Panc1 (cell line): ENCODE results near the gene DDX17.

ENCODE experiments used
- POLR2AphosphoS5 ChIP-seq: IDR thresholded peaks from 2 replicates; pipeline ENCODE4 v1.6.1; 2012; ENCODE audit warnings: mild to moderate bottlenecking, low read depth, low read length, moderate library complexity
- TF ChIP-seq, protein P1 (sequence below): fragments of 450-650 bp; IDR thresholded peaks from 2 replicates; pipeline ENCODE4 v1.5.1; 2017; ENCODE audit warnings: mild to moderate bottlenecking
- TF ChIP-seq, protein P2 (sequence below), 2 experiments: IDR thresholded peaks; 2 replicates each; pipeline ENCODE4 v1.6.1; 2011 to 2012; ENCODE audit warnings: low read depth in 2 of 2, control low read depth in 1 of 2, low read length in 1 of 2, mild to moderate bottlenecking in 1 of 2, moderate library complexity in 1 of 2; ENCODE audit not compliant: insufficient read depth in 1 of 2

DNA sequence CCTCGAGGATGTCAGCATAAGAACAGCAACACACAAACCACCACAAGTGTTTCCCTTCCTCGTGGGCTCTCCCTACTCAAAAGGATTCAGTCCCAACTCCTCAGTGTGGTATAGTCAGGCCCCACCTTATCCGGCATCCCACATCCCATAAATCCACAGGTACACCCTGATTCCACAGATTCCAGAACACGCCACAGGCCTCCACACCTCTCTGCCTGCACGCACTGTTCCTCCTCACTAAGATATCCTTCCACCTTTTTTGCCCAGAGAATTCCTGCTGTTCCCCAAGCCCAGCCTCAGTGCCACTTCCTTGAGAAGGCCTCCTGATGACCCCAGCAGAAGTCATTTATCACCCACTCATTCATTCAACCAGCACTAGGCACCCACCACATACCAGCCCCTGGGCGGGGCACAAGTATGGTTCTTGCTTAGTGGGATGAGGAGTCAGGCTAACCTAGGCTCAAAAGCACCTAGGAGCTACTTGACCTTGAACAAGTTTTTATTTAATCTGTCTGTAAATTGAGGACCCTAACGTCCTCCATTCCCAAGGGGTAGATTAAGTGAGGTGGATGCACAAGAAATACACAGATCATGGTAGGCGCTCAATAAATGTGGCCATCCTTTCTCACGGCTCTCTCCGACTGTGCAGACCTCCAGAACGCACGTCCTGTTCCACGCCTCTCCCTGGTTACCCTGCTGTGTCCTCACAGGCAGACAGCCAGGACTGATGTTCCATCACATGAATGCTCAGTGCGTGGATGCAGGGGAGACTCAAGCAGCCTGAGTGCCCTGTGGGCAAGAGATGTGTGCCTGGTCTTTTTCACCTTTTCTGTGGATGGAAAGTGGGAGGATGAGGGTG lies 49.0 kb downstream of the DDX17 start:
- TF ChIP-seq, protein P1, sequence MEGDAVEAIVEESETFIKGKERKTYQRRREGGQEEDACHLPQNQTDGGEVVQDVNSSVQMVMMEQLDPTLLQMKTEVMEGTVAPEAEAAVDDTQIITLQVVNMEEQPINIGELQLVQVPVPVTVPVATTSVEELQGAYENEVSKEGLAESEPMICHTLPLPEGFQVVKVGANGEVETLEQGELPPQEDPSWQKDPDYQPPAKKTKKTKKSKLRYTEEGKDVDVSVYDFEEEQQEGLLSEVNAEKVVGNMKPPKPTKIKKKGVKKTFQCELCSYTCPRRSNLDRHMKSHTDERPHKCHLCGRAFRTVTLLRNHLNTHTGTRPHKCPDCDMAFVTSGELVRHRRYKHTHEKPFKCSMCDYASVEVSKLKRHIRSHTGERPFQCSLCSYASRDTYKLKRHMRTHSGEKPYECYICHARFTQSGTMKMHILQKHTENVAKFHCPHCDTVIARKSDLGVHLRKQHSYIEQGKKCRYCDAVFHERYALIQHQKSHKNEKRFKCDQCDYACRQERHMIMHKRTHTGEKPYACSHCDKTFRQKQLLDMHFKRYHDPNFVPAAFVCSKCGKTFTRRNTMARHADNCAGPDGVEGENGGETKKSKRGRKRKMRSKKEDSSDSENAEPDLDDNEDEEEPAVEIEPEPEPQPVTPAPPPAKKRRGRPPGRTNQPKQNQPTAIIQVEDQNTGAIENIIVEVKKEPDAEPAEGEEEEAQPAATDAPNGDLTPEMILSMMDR: no peak
- no peak for TF ChIP-seq POLR2AphosphoS5
- TF ChIP-seq, protein P2, sequence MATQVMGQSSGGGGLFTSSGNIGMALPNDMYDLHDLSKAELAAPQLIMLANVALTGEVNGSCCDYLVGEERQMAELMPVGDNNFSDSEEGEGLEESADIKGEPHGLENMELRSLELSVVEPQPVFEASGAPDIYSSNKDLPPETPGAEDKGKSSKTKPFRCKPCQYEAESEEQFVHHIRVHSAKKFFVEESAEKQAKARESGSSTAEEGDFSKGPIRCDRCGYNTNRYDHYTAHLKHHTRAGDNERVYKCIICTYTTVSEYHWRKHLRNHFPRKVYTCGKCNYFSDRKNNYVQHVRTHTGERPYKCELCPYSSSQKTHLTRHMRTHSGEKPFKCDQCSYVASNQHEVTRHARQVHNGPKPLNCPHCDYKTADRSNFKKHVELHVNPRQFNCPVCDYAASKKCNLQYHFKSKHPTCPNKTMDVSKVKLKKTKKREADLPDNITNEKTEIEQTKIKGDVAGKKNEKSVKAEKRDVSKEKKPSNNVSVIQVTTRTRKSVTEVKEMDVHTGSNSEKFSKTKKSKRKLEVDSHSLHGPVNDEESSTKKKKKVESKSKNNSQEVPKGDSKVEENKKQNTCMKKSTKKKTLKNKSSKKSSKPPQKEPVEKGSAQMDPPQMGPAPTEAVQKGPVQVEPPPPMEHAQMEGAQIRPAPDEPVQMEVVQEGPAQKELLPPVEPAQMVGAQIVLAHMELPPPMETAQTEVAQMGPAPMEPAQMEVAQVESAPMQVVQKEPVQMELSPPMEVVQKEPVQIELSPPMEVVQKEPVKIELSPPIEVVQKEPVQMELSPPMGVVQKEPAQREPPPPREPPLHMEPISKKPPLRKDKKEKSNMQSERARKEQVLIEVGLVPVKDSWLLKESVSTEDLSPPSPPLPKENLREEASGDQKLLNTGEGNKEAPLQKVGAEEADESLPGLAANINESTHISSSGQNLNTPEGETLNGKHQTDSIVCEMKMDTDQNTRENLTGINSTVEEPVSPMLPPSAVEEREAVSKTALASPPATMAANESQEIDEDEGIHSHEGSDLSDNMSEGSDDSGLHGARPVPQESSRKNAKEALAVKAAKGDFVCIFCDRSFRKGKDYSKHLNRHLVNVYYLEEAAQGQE (IDR thresholded peaks at IDR 0.05; ENCODE audit: insufficient read depth in 1 of 2, low read depth in 2 of 2, low read length in 1 of 2): no peak
